SK-N-SH treated with all-trans-retinoic acid at 6 μM for 48 hours (cell line): ENCODE data around the gene MFAP4.

Experiments
- ARNTL ChIP-seq: fragments of 450-650 bp; formaldehyde crosslinking; IDR thresholded peaks from 2 replicates; pipeline ENCODE4 v1.5.0; 2020; ENCODE audit warnings: low read depth, mild to moderate bottlenecking, moderate library complexity, borderline replicate concordance
- BACH2 ChIP-seq: fragments of 250-450 bp; sonication (Bioruptor Pico); IDR thresholded peaks from 2 replicates; pipeline ENCODE4 v1.9.0; 2021; ENCODE audit warnings: mild to moderate bottlenecking, borderline replicate concordance
- CSDC2 ChIP-seq: fragments of 250-450 bp; sonication (Bioruptor Pico); IDR thresholded peaks from 2 replicates; pipeline ENCODE4 v1.5.0; 2020; ENCODE audit warnings: mild to moderate bottlenecking, moderate library complexity
- ISL1 ChIP-seq: fragments of 250-450 bp; sonication (Bioruptor Pico); IDR thresholded peaks from 2 replicates; pipeline ENCODE4 v2.1.2; 2022; ENCODE audit warnings: mild to moderate bottlenecking, moderate library complexity
- PATZ1 ChIP-seq: fragments of 250-450 bp; sonication (Bioruptor Pico); IDR thresholded peaks from 2 replicates; pipeline ENCODE4 v1.8.0; 2020; ENCODE audit warnings: mild to moderate bottlenecking, moderate library complexity, borderline replicate concordance
- PPARA ChIP-seq: fragments of 250-450 bp; sonication (Bioruptor Pico); IDR thresholded peaks from 2 replicates; pipeline ENCODE4 v1.5.0; 2020; ENCODE audit warnings: mild to moderate bottlenecking, borderline replicate concordance
- SNAI2 ChIP-seq: fragments of 250-450 bp; sonication (Bioruptor Pico); IDR thresholded peaks from 2 replicates; pipeline ENCODE4 v1.5.0; 2020; ENCODE audit warnings: mild to moderate bottlenecking, moderate library complexity
- TOX ChIP-seq: fragments of 250-450 bp; sonication (Bioruptor Pico); IDR thresholded peaks from 2 replicates; pipeline ENCODE4 v1.8.0; 2021; ENCODE audit warnings: mild to moderate bottlenecking, moderate library complexity, borderline replicate concordance
- ZC3H10 ChIP-seq: fragments of 250-450 bp; sonication (Bioruptor Pico); IDR thresholded peaks from 2 replicates; pipeline ENCODE4 v1.5.1; 2021; ENCODE audit warnings: mild to moderate bottlenecking, moderate library complexity
- ZFP3 ChIP-seq: fragments of 250-450 bp; sonication (Bioruptor Pico); IDR thresholded peaks from 2 replicates; pipeline ENCODE4 v1.5.0; 2020; ENCODE audit warnings: mild to moderate bottlenecking, moderate library complexity

GRCh38 chr17:19386974-19387920 is at the start of gene MFAP4:
- TF ChIP-seq PPARA (no peak), ARNTL (CRISPR knock-in tag) (no peak), SNAI2 (no peak), ZC3H10 (no peak), PATZ1 (CRISPR knock-in tag) (peak; percentile 98), CSDC2 (CRISPR knock-in tag) (no peak), ISL1 (CRISPR knock-in tag) (no peak), TOX (CRISPR knock-in tag) (no peak), ZFP3 (CRISPR knock-in tag) (no peak), BACH2 (CRISPR knock-in tag) (no peak)
